GM23338 (cell line): ENCODE measurements around the gene KRT8. TPM values are rescaled to one million over a fixed set of nuclear protein-coding genes. Genes with fewer than 3 reads are reported as not detected.

Experiments
- ATAC-seq: fragments of 200-7000 bp; cut with Tn5 transposase; 3 replicates; pipeline ENCODE4 v1.9.1; 2020
- DNase-seq: peaks from one replicate; pipeline ENCODE4 v3.0.0-alpha.2; 2015; ENCODE audit warnings: low spot score
- H2AFZ ChIP-seq: fragments of 200-600 bp; sonication (generic); 2 replicates; pipeline ENCODE4 v1.8.0; 2016; ENCODE audit warnings: antibody characterized with exemption, mild to moderate bottlenecking, moderate library complexity
- H3F3A ChIP-seq: fragments of 200-600 bp; sonication (generic); replicated peaks from 2 replicates; pipeline ENCODE4 v1.8.0; 2017; ENCODE audit warnings: antibody characterized with exemption, mixed run types, low read depth
- H3K27ac ChIP-seq: fragments of 200-600 bp; sonication (generic); 2 replicates; pipeline ENCODE4 v1.6.1; 2016; ENCODE audit warnings: low read depth
- H3K27me3 ChIP-seq: fragments of 200-600 bp; sonication (generic); 2 replicates; pipeline ENCODE4 v1.8.0; 2016; ENCODE audit warnings: mild to moderate bottlenecking, mixed run types, moderate library complexity; ENCODE audit not compliant: insufficient read depth
- H3K36me3 ChIP-seq: fragments of 200-600 bp; sonication (generic); 2 replicates; pipeline ENCODE4 v1.8.0; 2016; ENCODE audit warnings: mild to moderate bottlenecking; ENCODE audit not compliant: insufficient read depth
- H3K4me1 ChIP-seq: fragments of 200-600 bp; sonication (generic); 2 replicates; pipeline ENCODE4 v1.8.0; 2016; ENCODE audit warnings: mild to moderate bottlenecking, moderate library complexity; ENCODE audit not compliant: insufficient read depth
- H3K4me2 ChIP-seq: fragments of 200-600 bp; sonication (generic); 2 replicates; pipeline ENCODE4 v1.7.1; 2017; ENCODE audit warnings: mixed run types
- H3K4me3 ChIP-seq: fragments of 200-600 bp; sonication (generic); 2 replicates; pipeline ENCODE4 v1.6.1; 2016; ENCODE audit warnings: mixed run types
- H3K79me2 ChIP-seq: fragments of 200-600 bp; sonication (generic); replicated peaks from 2 replicates; pipeline ENCODE4 v1.8.0; 2017; ENCODE audit warnings: mild to moderate bottlenecking; ENCODE audit not compliant: insufficient read depth
- H3K9me2 ChIP-seq: fragments of 200-600 bp; sonication (generic); 2 replicates; pipeline ENCODE4 v1.8.0; 2017; ENCODE audit not compliant: insufficient read depth
- H4K20me1 ChIP-seq: fragments of 200-600 bp; sonication (generic); replicated peaks from 2 replicates; pipeline ENCODE4 v1.8.0; 2017; ENCODE audit warnings: mild to moderate bottlenecking; ENCODE audit not compliant: insufficient read depth
- H3K27ac Mint-ChIP-seq: 2 replicates; pipeline ENCODE4 v1.8.0; 2020; ENCODE audit warnings: inconsistent platforms, mild to moderate bottlenecking, moderate library complexity, mixed read lengths
- H3K27me3 Mint-ChIP-seq: 3 replicates; pipeline ENCODE4 v1.8.0; 2022; ENCODE audit warnings: low read depth, mild to moderate bottlenecking, moderate library complexity, mixed read lengths, inconsistent platforms; ENCODE audit not compliant: insufficient read depth, poor library complexity
- H3K36me3 Mint-ChIP-seq: 3 replicates; pipeline ENCODE4 v1.8.0; 2021; ENCODE audit warnings: low read depth, mild to moderate bottlenecking, inconsistent platforms, moderate library complexity, mixed read lengths
- H3K4me1 Mint-ChIP-seq: 3 replicates; pipeline ENCODE4 v1.8.0; 2020; ENCODE audit warnings: mild to moderate bottlenecking, inconsistent platforms, mixed read lengths
- H3K4me3 Mint-ChIP-seq: 3 replicates; pipeline ENCODE4 v1.8.0; 2021; ENCODE audit warnings: moderate library complexity, mild to moderate bottlenecking, inconsistent platforms, mixed read lengths
- H3K9me3 Mint-ChIP-seq: 3 replicates; pipeline ENCODE4 v1.8.0; 2020; ENCODE audit warnings: moderate library complexity, mild to moderate bottlenecking, inconsistent platforms, mixed read lengths
- CREB1 ChIP-seq: fragments of 250-450 bp; sonication (Bioruptor Pico); IDR thresholded peaks from 2 replicates; pipeline ENCODE4 v1.5.0; 2020; ENCODE audit warnings: low read depth, mild to moderate bottlenecking, moderate library complexity
- ETS1 ChIP-seq: IDR thresholded peaks from 2 replicates; pipeline ENCODE4 v1.6.1; 2016; ENCODE audit warnings: antibody characterized with exemption
- EZH2 ChIP-seq: fragments of 200-600 bp; sonication (generic); IDR thresholded peaks from one replicate; pipeline ENCODE4 v1.8.0; 2017; ENCODE audit warnings: antibody characterized with exemption, mild to moderate bottlenecking, low read depth; ENCODE audit not compliant: unreplicated experiment
- EZH2phosphoT487 ChIP-seq: fragments of 200-600 bp; sonication (generic); IDR thresholded peaks from one replicate; pipeline ENCODE4 v1.8.1; 2018; ENCODE audit warnings: antibody characterized with exemption; ENCODE audit not compliant: unreplicated experiment
- JUNB ChIP-seq: IDR thresholded peaks from one replicate; pipeline ENCODE4 v1.6.1; 2016; ENCODE audit warnings: antibody characterized with exemption; ENCODE audit not compliant: unreplicated experiment
- NANOG ChIP-seq: IDR thresholded peaks from 2 replicates; pipeline ENCODE4 v1.6.1; 2016; ENCODE audit warnings: antibody characterized with exemption, borderline replicate concordance
- POLR2AphosphoS5 ChIP-seq: IDR thresholded peaks from 2 replicates; pipeline ENCODE4 v1.6.1; 2016; ENCODE audit warnings: antibody characterized with exemption, low read depth
- STAT1 ChIP-seq: IDR thresholded peaks from one replicate; pipeline ENCODE4 v1.6.1; 2016; ENCODE audit warnings: antibody characterized with exemption; ENCODE audit not compliant: unreplicated experiment
- ZNF114 ChIP-seq: fragments of 250-450 bp; sonication (Bioruptor Pico); IDR thresholded peaks from 2 replicates; pipeline ENCODE4 v1.5.0; 2020; ENCODE audit warnings: mild to moderate bottlenecking, moderate library complexity
- ZNF331 ChIP-seq: fragments of 250-450 bp; sonication (Bioruptor Pico); IDR thresholded peaks from 2 replicates; pipeline ENCODE4 v1.5.0; 2020; ENCODE audit warnings: low read depth, mild to moderate bottlenecking, moderate library complexity
- polyA plus RNA-seq: library from polyadenylated mRNA; unstranded; fragments of >200 nt; fragmentation: Nextera tagmentation; extraction: Ambion mirVana; gene quantifications from 2 replicates; pipeline ENCODE4 v1.2.1, GENCODE V29; 2016
- total RNA-seq: library from RNA; depleted of rRNA; stranded (reverse); fragments of >200 nt; shearing (Covaris generic); gene quantifications from 2 replicates; pipeline ENCODE4 v1.2.3, GENCODE V29; 2014
- TF ChIP-seq, protein P1 (sequence below): IDR thresholded peaks from one replicate; pipeline ENCODE4 v1.6.1; 2018; ENCODE audit warnings: antibody characterized with exemption; ENCODE audit not compliant: unreplicated experiment
- TF ChIP-seq, protein P2 (sequence below), 2 experiments: fragments of 200-600 bp in 1 of 2; sonication (generic) in 1 of 2; conservative IDR thresholded peaks; 2 replicates each; pipeline versions ENCODE4 v1.5.1 to v1.6.1; 2016 to 2017; ENCODE audit warnings: antibody characterized with exemption in 2 of 2, low read depth in 2 of 2, mild to moderate bottlenecking in 2 of 2, moderate library complexity in 1 of 2
- TF ChIP-seq, protein P3 (sequence below): fragments of 250-450 bp; sonication (Bioruptor Pico); IDR thresholded peaks from 2 replicates; pipeline ENCODE4 v1.5.0; 2020; ENCODE audit warnings: mild to moderate bottlenecking, moderate library complexity

The KRT8 gene
- total and polyA plus RNA-seq, 2 experiments from 2014 or later, result 250 to 322 TPM

- Histone ChIP-seq H3K36me3 (no peaks in the 10 kb centered on the region), H3K4me1 (peaks cover 12% of the 10 kb centered on the region), H3K27ac (no peak overlapping the region), H3F3A (no peaks in the 10 kb centered on the region), H2AFZ (0 out of 2 replicates have a peak overlapping the region, but pooled peaks have one; percentile 23), H3K9me2 (no peaks in the 10 kb centered on the region), H4K20me1 (no peaks in the 10 kb centered on the region), H3K4me3 (no peak overlapping the region), H3K4me2 (no peak overlapping the region), H3K79me2 (no peaks in the 10 kb centered on the region), H3K27me3 (no peaks in the 10 kb centered on the region)
- Mint-ChIP-seq H3K4me3 (no peak overlapping the region), H3K27ac (no peak overlapping the region), H3K9me3 (no peaks in the 10 kb centered on the region), H3K36me3 (no peaks in the 10 kb centered on the region), H3K27me3 (peaks cover 7% of the 10 kb centered on the region), H3K4me1 (peaks cover 9% of the 10 kb centered on the region)
- ATAC-seq (no peak; the same call in 2 of the 3 replicates), DNase-seq (no peak)
- TF ChIP-seq ZNF331 (CRISPR knock-in tag) (no peak), ZNF114 (CRISPR knock-in tag) (no peak), ETS1 (no peak), POLR2AphosphoS5 (no peak), CREB1 (CRISPR knock-in tag) (no peak), EZH2phosphoT487 (no peak), STAT1 (no peak), JUNB (no peak), EZH2 (no peak), NANOG (no peak)
- TF ChIP-seq, protein P1, sequence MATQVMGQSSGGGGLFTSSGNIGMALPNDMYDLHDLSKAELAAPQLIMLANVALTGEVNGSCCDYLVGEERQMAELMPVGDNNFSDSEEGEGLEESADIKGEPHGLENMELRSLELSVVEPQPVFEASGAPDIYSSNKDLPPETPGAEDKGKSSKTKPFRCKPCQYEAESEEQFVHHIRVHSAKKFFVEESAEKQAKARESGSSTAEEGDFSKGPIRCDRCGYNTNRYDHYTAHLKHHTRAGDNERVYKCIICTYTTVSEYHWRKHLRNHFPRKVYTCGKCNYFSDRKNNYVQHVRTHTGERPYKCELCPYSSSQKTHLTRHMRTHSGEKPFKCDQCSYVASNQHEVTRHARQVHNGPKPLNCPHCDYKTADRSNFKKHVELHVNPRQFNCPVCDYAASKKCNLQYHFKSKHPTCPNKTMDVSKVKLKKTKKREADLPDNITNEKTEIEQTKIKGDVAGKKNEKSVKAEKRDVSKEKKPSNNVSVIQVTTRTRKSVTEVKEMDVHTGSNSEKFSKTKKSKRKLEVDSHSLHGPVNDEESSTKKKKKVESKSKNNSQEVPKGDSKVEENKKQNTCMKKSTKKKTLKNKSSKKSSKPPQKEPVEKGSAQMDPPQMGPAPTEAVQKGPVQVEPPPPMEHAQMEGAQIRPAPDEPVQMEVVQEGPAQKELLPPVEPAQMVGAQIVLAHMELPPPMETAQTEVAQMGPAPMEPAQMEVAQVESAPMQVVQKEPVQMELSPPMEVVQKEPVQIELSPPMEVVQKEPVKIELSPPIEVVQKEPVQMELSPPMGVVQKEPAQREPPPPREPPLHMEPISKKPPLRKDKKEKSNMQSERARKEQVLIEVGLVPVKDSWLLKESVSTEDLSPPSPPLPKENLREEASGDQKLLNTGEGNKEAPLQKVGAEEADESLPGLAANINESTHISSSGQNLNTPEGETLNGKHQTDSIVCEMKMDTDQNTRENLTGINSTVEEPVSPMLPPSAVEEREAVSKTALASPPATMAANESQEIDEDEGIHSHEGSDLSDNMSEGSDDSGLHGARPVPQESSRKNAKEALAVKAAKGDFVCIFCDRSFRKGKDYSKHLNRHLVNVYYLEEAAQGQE, result no peak
- TF ChIP-seq, protein P2, sequence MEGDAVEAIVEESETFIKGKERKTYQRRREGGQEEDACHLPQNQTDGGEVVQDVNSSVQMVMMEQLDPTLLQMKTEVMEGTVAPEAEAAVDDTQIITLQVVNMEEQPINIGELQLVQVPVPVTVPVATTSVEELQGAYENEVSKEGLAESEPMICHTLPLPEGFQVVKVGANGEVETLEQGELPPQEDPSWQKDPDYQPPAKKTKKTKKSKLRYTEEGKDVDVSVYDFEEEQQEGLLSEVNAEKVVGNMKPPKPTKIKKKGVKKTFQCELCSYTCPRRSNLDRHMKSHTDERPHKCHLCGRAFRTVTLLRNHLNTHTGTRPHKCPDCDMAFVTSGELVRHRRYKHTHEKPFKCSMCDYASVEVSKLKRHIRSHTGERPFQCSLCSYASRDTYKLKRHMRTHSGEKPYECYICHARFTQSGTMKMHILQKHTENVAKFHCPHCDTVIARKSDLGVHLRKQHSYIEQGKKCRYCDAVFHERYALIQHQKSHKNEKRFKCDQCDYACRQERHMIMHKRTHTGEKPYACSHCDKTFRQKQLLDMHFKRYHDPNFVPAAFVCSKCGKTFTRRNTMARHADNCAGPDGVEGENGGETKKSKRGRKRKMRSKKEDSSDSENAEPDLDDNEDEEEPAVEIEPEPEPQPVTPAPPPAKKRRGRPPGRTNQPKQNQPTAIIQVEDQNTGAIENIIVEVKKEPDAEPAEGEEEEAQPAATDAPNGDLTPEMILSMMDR (conservative IDR thresholded peaks at IDR 0.05; ENCODE audit: low read depth in 2 of 2), result no peak
- TF ChIP-seq, protein P3, sequence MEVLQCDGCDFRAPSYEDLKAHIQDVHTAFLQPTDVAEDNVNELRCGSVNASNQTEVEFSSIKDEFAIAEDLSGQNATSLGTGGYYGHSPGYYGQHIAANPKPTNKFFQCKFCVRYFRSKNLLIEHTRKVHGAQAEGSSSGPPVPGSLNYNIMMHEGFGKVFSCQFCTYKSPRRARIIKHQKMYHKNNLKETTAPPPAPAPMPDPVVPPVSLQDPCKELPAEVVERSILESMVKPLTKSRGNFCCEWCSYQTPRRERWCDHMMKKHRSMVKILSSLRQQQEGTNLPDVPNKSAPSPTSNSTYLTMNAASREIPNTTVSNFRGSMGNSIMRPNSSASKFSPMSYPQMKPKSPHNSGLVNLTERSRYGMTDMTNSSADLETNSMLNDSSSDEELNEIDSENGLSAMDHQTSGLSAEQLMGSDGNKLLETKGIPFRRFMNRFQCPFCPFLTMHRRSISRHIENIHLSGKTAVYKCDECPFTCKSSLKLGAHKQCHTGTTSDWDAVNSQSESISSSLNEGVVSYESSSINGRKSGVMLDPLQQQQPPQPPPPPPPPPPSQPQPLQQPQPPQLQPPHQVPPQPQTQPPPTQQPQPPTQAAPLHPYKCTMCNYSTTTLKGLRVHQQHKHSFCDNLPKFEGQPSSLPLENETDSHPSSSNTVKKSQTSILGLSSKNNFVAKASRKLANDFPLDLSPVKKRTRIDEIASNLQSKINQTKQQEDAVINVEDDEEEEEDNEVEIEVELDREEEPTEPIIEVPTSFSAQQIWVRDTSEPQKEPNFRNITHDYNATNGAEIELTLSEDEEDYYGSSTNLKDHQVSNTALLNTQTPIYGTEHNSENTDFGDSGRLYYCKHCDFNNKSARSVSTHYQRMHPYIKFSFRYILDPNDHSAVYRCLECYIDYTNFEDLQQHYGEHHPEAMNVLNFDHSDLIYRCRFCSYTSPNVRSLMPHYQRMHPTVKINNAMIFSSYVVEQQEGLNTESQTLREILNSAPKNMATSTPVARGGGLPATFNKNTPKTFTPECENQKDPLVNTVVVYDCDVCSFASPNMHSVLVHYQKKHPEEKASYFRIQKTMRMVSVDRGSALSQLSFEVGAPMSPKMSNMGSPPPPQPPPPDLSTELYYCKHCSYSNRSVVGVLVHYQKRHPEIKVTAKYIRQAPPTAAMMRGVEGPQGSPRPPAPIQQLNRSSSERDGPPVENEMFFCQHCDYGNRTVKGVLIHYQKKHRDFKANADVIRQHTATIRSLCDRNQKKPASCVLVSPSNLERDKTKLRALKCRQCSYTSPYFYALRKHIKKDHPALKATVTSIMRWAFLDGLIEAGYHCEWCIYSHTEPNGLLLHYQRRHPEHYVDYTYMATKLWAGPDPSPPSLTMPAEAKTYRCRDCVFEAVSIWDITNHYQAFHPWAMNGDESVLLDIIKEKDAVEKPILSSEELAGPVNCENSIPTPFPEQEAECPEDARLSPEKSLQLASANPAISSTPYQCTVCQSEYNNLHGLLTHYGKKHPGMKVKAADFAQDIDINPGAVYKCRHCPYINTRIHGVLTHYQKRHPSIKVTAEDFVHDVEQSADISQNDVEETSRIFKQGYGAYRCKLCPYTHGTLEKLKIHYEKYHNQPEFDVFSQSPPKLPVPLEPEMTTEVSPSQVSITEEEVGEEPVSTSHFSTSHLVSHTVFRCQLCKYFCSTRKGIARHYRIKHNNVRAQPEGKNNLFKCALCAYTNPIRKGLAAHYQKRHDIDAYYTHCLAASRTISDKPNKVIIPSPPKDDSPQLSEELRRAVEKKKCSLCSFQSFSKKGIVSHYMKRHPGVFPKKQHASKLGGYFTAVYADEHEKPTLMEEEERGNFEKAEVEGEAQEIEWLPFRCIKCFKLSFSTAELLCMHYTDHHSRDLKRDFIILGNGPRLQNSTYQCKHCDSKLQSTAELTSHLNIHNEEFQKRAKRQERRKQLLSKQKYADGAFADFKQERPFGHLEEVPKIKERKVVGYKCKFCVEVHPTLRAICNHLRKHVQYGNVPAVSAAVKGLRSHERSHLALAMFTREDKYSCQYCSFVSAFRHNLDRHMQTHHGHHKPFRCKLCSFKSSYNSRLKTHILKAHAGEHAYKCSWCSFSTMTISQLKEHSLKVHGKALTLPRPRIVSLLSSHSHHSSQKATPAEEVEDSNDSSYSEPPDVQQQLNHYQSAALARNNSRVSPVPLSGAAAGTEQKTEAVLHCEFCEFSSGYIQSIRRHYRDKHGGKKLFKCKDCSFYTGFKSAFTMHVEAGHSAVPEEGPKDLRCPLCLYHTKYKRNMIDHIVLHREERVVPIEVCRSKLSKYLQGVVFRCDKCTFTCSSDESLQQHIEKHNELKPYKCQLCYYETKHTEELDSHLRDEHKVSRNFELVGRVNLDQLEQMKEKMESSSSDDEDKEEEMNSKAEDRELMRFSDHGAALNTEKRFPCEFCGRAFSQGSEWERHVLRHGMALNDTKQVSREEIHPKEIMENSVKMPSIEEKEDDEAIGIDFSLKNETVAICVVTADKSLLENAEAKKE (CRISPR knock-in tag), result no peak
These were observed 9.8 kb upstream of the KRT8 start for GRCh38 chr12:52914576-52915121.
